GM12878 (cell line): ENCODE results near the gene C10orf90. TPM values are rescaled to one million over a fixed set of nuclear protein-coding genes. Genes with fewer than 3 reads are reported as not detected.

Experiments
- ATAC-seq: fragments of 200-7000 bp; cut with Tn5 transposase; 3 replicates; pipeline ENCODE4 v1.9.1; 2020; ENCODE audit warnings: mild to moderate bottlenecking, moderate library complexity
- BruUV-seq: library from RNA; stranded (reverse); fragments of 400-500 nt; replicated peaks from 2 replicates; lab custom pipeline; 2021; lab: Mats Ljungman, UMichigan
- CTCF ChIA-PET: fragments of 300-600 bp; sonication (Branson Sonifier 250); formaldehyde crosslinking; extraction: SDS; loops from one replicate; lab custom pipeline; 2021; ENCODE audit warnings: inconsistent platforms; lab: Yijun Ruan, JAX
- POLR2A ChIA-PET: fragments of 350-600 bp; formaldehyde crosslinking; extraction: SDS; loops from one replicate; lab custom pipeline; 2021; ENCODE audit warnings: inconsistent platforms; lab: Charles Lee
- RAD21 ChIA-PET: fragments of 300-600 bp; sonication (Branson Sonifier 250); formaldehyde crosslinking; loops from one replicate; lab custom pipeline; 2023; ENCODE audit warnings: antibody characterized with exemption; ENCODE audit not compliant: unreplicated experiment; lab: Charles Lee
- SMC1A ChIA-PET: fragments of 300-600 bp; sonication (Branson Sonifier 250); formaldehyde crosslinking; loops from one replicate; lab custom pipeline; 2023; ENCODE audit not compliant: unreplicated experiment, uncharacterized antibody; lab: Charles Lee
- DNase-seq: peaks from one replicate; pipeline ENCODE4 v3.0.0-alpha.2; 2011; ENCODE audit warnings: low read depth, low spot score
- FAIRE-seq: peaks from 3 replicates; lab custom pipeline; 2011; peaks lifted over from hg19 to GRCh38; lab: Jason Lieb, UNC
- H2AFZ ChIP-seq: 2 replicates; pipeline ENCODE4 v1.6.0; 2011; ENCODE audit warnings: low read depth, low read length, control low read depth; ENCODE audit not compliant: control insufficient read depth
- H3K27ac ChIP-seq: 2 replicates; pipeline ENCODE4 v1.5.1; 2011; ENCODE audit warnings: control low read depth; ENCODE audit not compliant: control insufficient read depth, insufficient read depth
- H3K27me3 ChIP-seq, 2 experiments: replicated peaks in 1 of 2; 2 replicates each; pipeline versions ENCODE4 v1.6.0 to v1.6.1; 2011; ENCODE audit warnings: low read length in 1 of 2; ENCODE audit not compliant: control insufficient read depth in 2 of 2, insufficient read depth in 2 of 2
- H3K36me3 ChIP-seq, 2 experiments: 2 replicates each; pipeline ENCODE4 v1.5.1; 2011; ENCODE audit warnings: low read length in 1 of 2; ENCODE audit not compliant: control insufficient read depth in 2 of 2, insufficient read depth in 2 of 2
- H3K4me1 ChIP-seq: 2 replicates; pipeline ENCODE4 v1.6.1; 2011; ENCODE audit warnings: mild to moderate bottlenecking, low read length, moderate library complexity, mixed read lengths; ENCODE audit not compliant: control insufficient read depth, insufficient read depth
- H3K4me2 ChIP-seq: 2 replicates; pipeline ENCODE4 v1.6.0; 2011; ENCODE audit warnings: control low read depth; ENCODE audit not compliant: control insufficient read depth, insufficient read depth
- H3K4me3 ChIP-seq: fragments of 200-600 bp; sonication (generic); 2 replicates; pipeline ENCODE4 v1.5.1; 2016
- H3K79me2 ChIP-seq: 2 replicates; pipeline ENCODE4 v1.6.0; 2011; ENCODE audit warnings: low read length; ENCODE audit not compliant: control insufficient read depth, insufficient read depth
- H3K9ac ChIP-seq: 2 replicates; pipeline ENCODE4 v1.8.0; 2011; ENCODE audit warnings: low read length, control low read depth, mixed read lengths; ENCODE audit not compliant: control insufficient read depth, insufficient read depth
- H3K9me3 ChIP-seq: replicated peaks from 3 replicates; pipeline ENCODE4 v1.5.1; 2011; ENCODE audit warnings: mild to moderate bottlenecking, low read length; ENCODE audit not compliant: control insufficient read depth, insufficient read depth
- H4K20me1 ChIP-seq: 2 replicates; pipeline ENCODE4 v1.6.0; 2011; ENCODE audit not compliant: control insufficient read depth, insufficient read depth
- ASH2L ChIP-seq: fragments of 300-600, 200-600 bp; sonication (generic); IDR thresholded peaks from 2 replicates; pipeline ENCODE4 v1.6.1; 2017; ENCODE audit warnings: low read depth, mild to moderate bottlenecking, borderline replicate concordance
- CREM ChIP-seq: IDR thresholded peaks from 2 replicates; pipeline ENCODE4 v1.6.1; 2014; ENCODE audit warnings: antibody characterized with exemption, low read depth
- CTCF ChIP-seq, 3 experiments: IDR thresholded peaks in 2 of 3; conservative IDR thresholded peaks in 1 of 3; 2 replicates each; pipeline ENCODE4 v1.5.1; 2011; ENCODE audit warnings: low read depth in 3 of 3, low read length in 3 of 3, mild to moderate bottlenecking in 3 of 3, control low read depth in 2 of 3, moderate library complexity in 2 of 3, inconsistent platforms in 1 of 3, mixed read lengths in 1 of 3; ENCODE audit not compliant: control insufficient read depth in 2 of 3, insufficient read depth in 1 of 3; ENCODE audit errors: extremely low read depth in 1 of 3
- E2F4 ChIP-seq: IDR thresholded peaks from 2 replicates; pipeline ENCODE4 v1.6.1; 2012; ENCODE audit warnings: low read depth, low read length, improper control_type of control experiment
- EGR1 ChIP-seq, 2 experiments: IDR thresholded peaks; 1 replicate in 1 of 2; 2 replicates in 1 of 2; pipeline ENCODE4 v1.6.1; 2011 to 2012; ENCODE audit warnings: low read depth in 2 of 2, low read length in 2 of 2, borderline replicate concordance in 1 of 2, mild to moderate bottlenecking in 1 of 2, moderate library complexity in 1 of 2
- EZH2 ChIP-seq: IDR thresholded peaks from 2 replicates; pipeline ENCODE4 v1.6.1; 2012; ENCODE audit warnings: low read depth, mild to moderate bottlenecking, control low read depth, inconsistent platforms, low read length, borderline replicate concordance; ENCODE audit not compliant: control insufficient read depth
- IKZF1 ChIP-seq: fragments of 450-650 bp; conservative IDR thresholded peaks from 2 replicates; pipeline ENCODE4 v1.6.1; 2017; ENCODE audit warnings: antibody characterized with exemption, mild to moderate bottlenecking
- PAX5 ChIP-seq: IDR thresholded peaks from 2 replicates; pipeline ENCODE4 v1.6.1; 2011; ENCODE audit warnings: low read depth, low read length, borderline replicate concordance
- RFX5 ChIP-seq: IDR thresholded peaks from 2 replicates; pipeline ENCODE4 v1.6.1; 2011; ENCODE audit warnings: low read depth, low read length, improper control_type of control experiment
- SP1 ChIP-seq: IDR thresholded peaks from one replicate; pipeline ENCODE4 v1.6.1; 2011; ENCODE audit warnings: low read depth, low read length
- WGBS: methylation state at CpG from one replicate; pipeline ENCODE4 v1.1.6; 2016; ENCODE audit warnings: low lambda C conversion rate; ENCODE audit not compliant: insufficient replicate concordance, insufficient coverage; ENCODE audit errors: missing lambda C conversion rate; 5-methylcytosine and 5-hydroxymethylcytosine counted together
- in situ Hi-C: fragments of 300-500 bp; cut with MboI; formaldehyde crosslinking; loops from 9 replicates; pipeline ENCODE4 v1.14.3; 2018; ENCODE audit warnings: mixed read lengths
- intact Hi-C: fragments of 100-400 bp; cut with micrococcal nuclease; formaldehyde crosslinking; loops from one replicate; pipeline ENCODE4 v1.14.2; 2022; ENCODE audit not compliant: unreplicated experiment
- polyA plus RNA-seq, 11 experiments: library from polyadenylated mRNA; depleted of rRNA in 4 of 11; unstranded in 6 of 11; stranded (reverse) in 5 of 11; fragments of >200 nt; fragmentation: Nextera tagmentation in 4 of 11; fragmentation: Illumina TruSeq in 1 of 11; extraction: Ambion mirVana in 4 of 11; extraction: Trizol in 1 of 11; gene quantifications; 1 replicate in 1 of 11; 2 replicates in 10 of 11; pipeline versions ENCODE4 v1.2.1 to v1.2.3, GENCODE V29; 2011 to 2016; ENCODE audit warnings: inconsistent platforms in 2 of 11, missing spikeins in 2 of 11, low read depth in 1 of 11
- total RNA-seq, 4 experiments: library from RNA; depleted of rRNA in 3 of 4; stranded (reverse); fragments of >200 nt in 3 of 4; fragmentation: Illumina TruSeq in 1 of 4; extraction: Trizol in 1 of 4; gene quantifications; 2 replicates each; pipeline versions ENCODE4 v1.2.1 to v1.2.3, GENCODE V29; 2013 to 2021
- TF ChIP-seq, protein P1 (sequence below): IDR thresholded peaks from 2 replicates; pipeline ENCODE4 v1.6.1; 2011; ENCODE audit warnings: borderline replicate concordance, low read depth, mild to moderate bottlenecking, moderate library complexity, mixed read lengths, low read length; ENCODE audit not compliant: insufficient read depth; ENCODE audit errors: extremely low read length
- TF ChIP-seq, protein P2 (sequence below): fragments of 150-350 bp; IDR thresholded peaks from 2 replicates; pipeline ENCODE4 v1.6.1; 2016; ENCODE audit warnings: low read depth, low read length
- TF ChIP-seq, protein P3 (sequence below): fragments of 450-650 bp; IDR thresholded peaks from 2 replicates; pipeline ENCODE4 v1.6.1; 2017; ENCODE audit warnings: borderline replicate concordance

The C10orf90 gene
- total and polyA plus RNA-seq, 10 of the 15 experiments (the other 5 are each of a cell fraction or from before 2014, with no cell fraction given), result 0.04 TPM; not detected in 9

- in situ Hi-C loops, result no loop called here
- BruUV-seq, result no TSS peak
- Histone ChIP-seq H4K20me1 (no peaks in the 10 kb centered on the region), H3K4me2 (no peak overlapping the region), H3K27me3 (no peaks in the 10 kb centered on the region), H3K9ac (no peak overlapping the region), H3K27ac (no peak overlapping the region), H3K9me3 (no peaks in the 10 kb centered on the region), H3K36me3 (no peaks in the 10 kb centered on the region), H3K4me3 (no peak overlapping the region), H3K4me1 (no peaks in the 10 kb centered on the region), H3K79me2 (no peaks in the 10 kb centered on the region), H2AFZ (no peak overlapping the region)
- 40% methylated on average over 7 of the region's 7 CpGs for WGBS
- intact Hi-C loops, result no loop called here
- no peak for FAIRE-seq
- no peak for ATAC-seq
- CTCF ChIA-PET, result no interaction called here
- POLR2A ChIA-PET, result no interaction called here
- no peak for DNase-seq
- RAD21 ChIA-PET, result no interaction called here
- SMC1A ChIA-PET, result no interaction called here
- TF ChIP-seq, protein P1, sequence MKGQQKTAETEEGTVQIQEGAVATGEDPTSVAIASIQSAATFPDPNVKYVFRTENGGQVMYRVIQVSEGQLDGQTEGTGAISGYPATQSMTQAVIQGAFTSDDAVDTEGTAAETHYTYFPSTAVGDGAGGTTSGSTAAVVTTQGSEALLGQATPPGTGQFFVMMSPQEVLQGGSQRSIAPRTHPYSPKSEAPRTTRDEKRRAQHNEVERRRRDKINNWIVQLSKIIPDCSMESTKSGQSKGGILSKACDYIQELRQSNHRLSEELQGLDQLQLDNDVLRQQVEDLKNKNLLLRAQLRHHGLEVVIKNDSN, result no peak
- TF ChIP-seq CTCF (IDR thresholded peaks at IDR 0.05 in 2 of 3, conservative IDR thresholded peaks at IDR 0.05 in 1 of 3; ENCODE audit: control insufficient read depth in 2 of 3, extremely low read depth in 1 of 3, insufficient read depth in 1 of 3, low read depth in 3 of 3, low read length in 3 of 3) (no peak), ASH2L (no peak), EGR1 (IDR thresholded peaks at IDR 0.05; ENCODE audit: borderline replicate concordance in 1 of 2, low read depth in 2 of 2, low read length in 2 of 2) (no peak), PAX5 (no peak), EZH2 (no peak), IKZF1 (no peak), CREM (no peak), E2F4 (no peak), SP1 (no peak), RFX5 (no peak)
- TF ChIP-seq, protein P2, sequence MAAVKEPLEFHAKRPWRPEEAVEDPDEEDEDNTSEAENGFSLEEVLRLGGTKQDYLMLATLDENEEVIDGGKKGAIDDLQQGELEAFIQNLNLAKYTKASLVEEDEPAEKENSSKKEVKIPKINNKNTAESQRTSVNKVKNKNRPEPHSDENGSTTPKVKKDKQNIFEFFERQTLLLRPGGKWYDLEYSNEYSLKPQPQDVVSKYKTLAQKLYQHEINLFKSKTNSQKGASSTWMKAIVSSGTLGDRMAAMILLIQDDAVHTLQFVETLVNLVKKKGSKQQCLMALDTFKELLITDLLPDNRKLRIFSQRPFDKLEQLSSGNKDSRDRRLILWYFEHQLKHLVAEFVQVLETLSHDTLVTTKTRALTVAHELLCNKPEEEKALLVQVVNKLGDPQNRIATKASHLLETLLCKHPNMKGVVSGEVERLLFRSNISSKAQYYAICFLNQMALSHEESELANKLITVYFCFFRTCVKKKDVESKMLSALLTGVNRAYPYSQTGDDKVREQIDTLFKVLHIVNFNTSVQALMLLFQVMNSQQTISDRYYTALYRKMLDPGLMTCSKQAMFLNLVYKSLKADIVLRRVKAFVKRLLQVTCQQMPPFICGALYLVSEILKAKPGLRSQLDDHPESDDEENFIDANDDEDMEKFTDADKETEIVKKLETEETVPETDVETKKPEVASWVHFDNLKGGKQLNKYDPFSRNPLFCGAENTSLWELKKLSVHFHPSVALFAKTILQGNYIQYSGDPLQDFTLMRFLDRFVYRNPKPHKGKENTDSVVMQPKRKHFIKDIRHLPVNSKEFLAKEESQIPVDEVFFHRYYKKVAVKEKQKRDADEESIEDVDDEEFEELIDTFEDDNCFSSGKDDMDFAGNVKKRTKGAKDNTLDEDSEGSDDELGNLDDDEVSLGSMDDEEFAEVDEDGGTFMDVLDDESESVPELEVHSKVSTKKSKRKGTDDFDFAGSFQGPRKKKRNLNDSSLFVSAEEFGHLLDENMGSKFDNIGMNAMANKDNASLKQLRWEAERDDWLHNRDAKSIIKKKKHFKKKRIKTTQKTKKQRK, result no peak
- TF ChIP-seq, protein P3, sequence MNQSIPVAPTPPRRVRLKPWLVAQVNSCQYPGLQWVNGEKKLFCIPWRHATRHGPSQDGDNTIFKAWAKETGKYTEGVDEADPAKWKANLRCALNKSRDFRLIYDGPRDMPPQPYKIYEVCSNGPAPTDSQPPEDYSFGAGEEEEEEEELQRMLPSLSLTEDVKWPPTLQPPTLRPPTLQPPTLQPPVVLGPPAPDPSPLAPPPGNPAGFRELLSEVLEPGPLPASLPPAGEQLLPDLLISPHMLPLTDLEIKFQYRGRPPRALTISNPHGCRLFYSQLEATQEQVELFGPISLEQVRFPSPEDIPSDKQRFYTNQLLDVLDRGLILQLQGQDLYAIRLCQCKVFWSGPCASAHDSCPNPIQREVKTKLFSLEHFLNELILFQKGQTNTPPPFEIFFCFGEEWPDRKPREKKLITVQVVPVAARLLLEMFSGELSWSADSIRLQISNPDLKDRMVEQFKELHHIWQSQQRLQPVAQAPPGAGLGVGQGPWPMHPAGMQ, result no peak
Measured at GRCh38 chr10:126565441-126565840, 105.1 kb downstream of the C10orf90 start.
